HepG2 (cell line): Measurements from ENCODE around the gene PIF1. TPM values are rescaled to one million over a fixed set of nuclear protein-coding genes. Genes with fewer than 3 reads are reported as not detected.

ENCODE experiments used
- ARHGAP35 ChIP-seq: sonication (generic); formaldehyde crosslinking; IDR thresholded peaks from 2 replicates; pipeline ENCODE4 v1.9.0; 2022; ENCODE audit warnings: mild to moderate bottlenecking, inconsistent platforms, moderate library complexity, missing genetic modification reagents, borderline replicate concordance
- CHCHD3 ChIP-seq: sonication (generic); formaldehyde crosslinking; IDR thresholded peaks from 2 replicates; pipeline ENCODE4 v1.8.0; 2022; ENCODE audit warnings: mild to moderate bottlenecking, missing genetic modification reagents, moderate library complexity
- DR1 ChIP-seq: sonication (generic); formaldehyde crosslinking; IDR thresholded peaks from 2 replicates; pipeline ENCODE4 v1.8.0; 2021; ENCODE audit warnings: mild to moderate bottlenecking, missing genetic modification reagents, inconsistent platforms
- NFYB ChIP-seq: sonication (generic); formaldehyde crosslinking; IDR thresholded peaks from 2 replicates; pipeline ENCODE4 v1.4.0; 2020; ENCODE audit warnings: missing genetic modification reagents
- SRSF9 ChIP-seq: fragments of 200-400 bp; formaldehyde crosslinking; IDR thresholded peaks from 2 replicates; pipeline ENCODE4 v1.6.1; 2018; ENCODE audit warnings: borderline replicate concordance, mild to moderate bottlenecking, low read depth, low read length; ENCODE audit not compliant: insufficient read depth, poor library complexity, severe bottlenecking
- ZFY ChIP-seq: sonication (generic); formaldehyde crosslinking; IDR thresholded peaks from 2 replicates; pipeline ENCODE4 v1.4.0; 2020; ENCODE audit warnings: missing genetic modification reagents
- ZKSCAN1 ChIP-seq: fragments of 150-350 bp; IDR thresholded peaks from 2 replicates; pipeline ENCODE4 v1.6.1; 2014; ENCODE audit warnings: low read length
- ZNF143 ChIP-seq: sonication (generic); formaldehyde crosslinking; IDR thresholded peaks from 2 replicates; pipeline ENCODE4 v1.4.0; 2020; ENCODE audit warnings: missing genetic modification reagents
- ZNF441 ChIP-seq: sonication (generic); formaldehyde crosslinking; IDR thresholded peaks from 2 replicates; pipeline ENCODE4 v1.7.0; 2021; ENCODE audit warnings: missing genetic modification reagents, borderline replicate concordance
- ZNF577 ChIP-seq: sonication (generic); formaldehyde crosslinking; IDR thresholded peaks from 2 replicates; pipeline ENCODE4 v1.4.0; 2020; ENCODE audit warnings: mild to moderate bottlenecking, low read depth, missing genetic modification reagents, borderline replicate concordance
- ZNF772 ChIP-seq: sonication (generic); formaldehyde crosslinking; IDR thresholded peaks from 2 replicates; pipeline ENCODE4 v1.5.0; 2020; ENCODE audit warnings: mild to moderate bottlenecking, missing genetic modification reagents
- polyA plus RNA-seq, 8 experiments: library from polyadenylated mRNA; depleted of rRNA in 3 of 8; stranded (reverse) in 7 of 8; unstranded in 1 of 8; fragments of >200 nt; fragmentation: Illumina TruSeq in 4 of 8; extraction: Trizol in 4 of 8; gene quantifications; 2 replicates each; pipeline versions ENCODE4 v1.2.1 to v1.2.3, GENCODE V29; 2011 to 2016; ENCODE audit warnings: low read depth in 4 of 8, missing spikeins in 1 of 8, mixed read lengths in 1 of 8; ENCODE audit not compliant: insufficient read depth in 1 of 8
- total RNA-seq, 5 experiments: library from RNA; depleted of rRNA; stranded (reverse); fragments of >200 nt; fragmentation: Illumina TruSeq; extraction: Trizol; gene quantifications; 2 replicates each; pipeline ENCODE4 v1.2.3, GENCODE V29; 2016; ENCODE audit warnings: low read depth in 1 of 5
- TF ChIP-seq, protein P1 (sequence below): IDR thresholded peaks from 2 replicates; pipeline ENCODE4 v1.6.1; 2016; ENCODE audit warnings: missing biosample characterization, missing genetic modification reagents, low read depth
- TF ChIP-seq, protein P2 (sequence below): sonication (generic); formaldehyde crosslinking; IDR thresholded peaks from 2 replicates; pipeline ENCODE4 v1.5.1; 2020; ENCODE audit warnings: mild to moderate bottlenecking, missing genetic modification reagents, moderate library complexity
- TF ChIP-seq, protein P3 (sequence below): conservative IDR thresholded peaks from 2 replicates; pipeline ENCODE4 v1.6.1; 2018; ENCODE audit warnings: missing genetic modification reagents
- TF ChIP-seq, protein P4 (sequence below): sonication (generic); formaldehyde crosslinking; IDR thresholded peaks from 2 replicates; pipeline ENCODE4 v1.4.0; 2020; ENCODE audit warnings: missing genetic modification reagents
- TF ChIP-seq, protein P5 (sequence below): sonication (generic); formaldehyde crosslinking; IDR thresholded peaks from 2 replicates; pipeline ENCODE4 v1.4.0; 2020; ENCODE audit warnings: missing genetic modification reagents, borderline replicate concordance

Gene PIF1
- total and polyA plus RNA-seq, 2 of the 13 experiments (the other 11 are each of a cell fraction or from before 2014, with no cell fraction given) = 18.5 to 19.7 TPM

- no peak for TF ChIP-seq SRSF9
- no peak for TF ChIP-seq ZNF143
- peak; percentile 75 for TF ChIP-seq ZFY (CRISPR knock-in tag)
- no peak for TF ChIP-seq CHCHD3 (CRISPR knock-in tag)
- TF ChIP-seq DR1 (CRISPR knock-in tag) = no peak
- TF ChIP-seq ZNF772 = no peak
- TF ChIP-seq, protein P1, sequence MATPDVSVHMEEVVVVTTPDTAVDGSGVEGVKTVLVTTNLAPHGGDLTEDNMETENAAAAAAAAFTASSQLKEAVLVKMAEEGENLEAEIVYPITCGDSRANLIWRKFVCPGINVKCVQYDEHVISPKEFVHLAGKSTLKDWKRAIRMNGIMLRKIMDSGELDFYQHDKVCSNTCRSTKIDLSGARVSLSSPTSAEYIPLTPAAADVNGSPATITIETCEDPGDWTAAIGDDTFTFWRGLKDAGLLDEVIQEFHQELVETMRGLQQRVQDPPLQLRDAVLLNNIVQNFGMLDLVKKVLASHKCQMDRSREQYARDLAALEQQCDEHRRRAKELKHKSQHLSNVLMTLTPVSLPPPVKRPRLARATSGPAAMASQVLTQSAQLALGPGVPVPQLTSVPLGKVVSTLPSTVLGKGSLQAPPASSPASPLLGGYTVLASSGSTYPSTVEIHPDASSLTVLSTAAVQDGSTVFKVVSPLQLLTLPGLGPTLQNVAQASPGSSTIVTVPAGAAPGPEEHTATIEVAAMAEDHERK (CRISPR knock-in tag) = no peak
- TF ChIP-seq, protein P2, sequence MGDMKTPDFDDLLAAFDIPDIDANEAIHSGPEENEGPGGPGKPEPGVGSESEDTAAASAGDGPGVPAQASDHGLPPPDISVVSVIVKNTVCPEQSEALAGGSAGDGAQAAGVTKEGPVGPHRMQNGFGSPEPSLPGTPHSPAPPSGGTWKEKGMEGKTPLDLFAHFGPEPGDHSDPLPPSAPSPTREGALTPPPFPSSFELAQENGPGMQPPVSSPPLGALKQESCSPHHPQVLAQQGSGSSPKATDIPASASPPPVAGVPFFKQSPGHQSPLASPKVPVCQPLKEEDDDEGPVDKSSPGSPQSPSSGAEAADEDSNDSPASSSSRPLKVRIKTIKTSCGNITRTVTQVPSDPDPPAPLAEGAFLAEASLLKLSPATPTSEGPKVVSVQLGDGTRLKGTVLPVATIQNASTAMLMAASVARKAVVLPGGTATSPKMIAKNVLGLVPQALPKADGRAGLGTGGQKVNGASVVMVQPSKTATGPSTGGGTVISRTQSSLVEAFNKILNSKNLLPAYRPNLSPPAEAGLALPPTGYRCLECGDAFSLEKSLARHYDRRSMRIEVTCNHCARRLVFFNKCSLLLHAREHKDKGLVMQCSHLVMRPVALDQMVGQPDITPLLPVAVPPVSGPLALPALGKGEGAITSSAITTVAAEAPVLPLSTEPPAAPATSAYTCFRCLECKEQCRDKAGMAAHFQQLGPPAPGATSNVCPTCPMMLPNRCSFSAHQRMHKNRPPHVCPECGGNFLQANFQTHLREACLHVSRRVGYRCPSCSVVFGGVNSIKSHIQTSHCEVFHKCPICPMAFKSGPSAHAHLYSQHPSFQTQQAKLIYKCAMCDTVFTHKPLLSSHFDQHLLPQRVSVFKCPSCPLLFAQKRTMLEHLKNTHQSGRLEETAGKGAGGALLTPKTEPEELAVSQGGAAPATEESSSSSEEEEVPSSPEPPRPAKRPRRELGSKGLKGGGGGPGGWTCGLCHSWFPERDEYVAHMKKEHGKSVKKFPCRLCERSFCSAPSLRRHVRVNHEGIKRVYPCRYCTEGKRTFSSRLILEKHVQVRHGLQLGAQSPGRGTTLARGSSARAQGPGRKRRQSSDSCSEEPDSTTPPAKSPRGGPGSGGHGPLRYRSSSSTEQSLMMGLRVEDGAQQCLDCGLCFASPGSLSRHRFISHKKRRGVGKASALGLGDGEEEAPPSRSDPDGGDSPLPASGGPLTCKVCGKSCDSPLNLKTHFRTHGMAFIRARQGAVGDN = peak; percentile 93
- TF ChIP-seq, protein P3, sequence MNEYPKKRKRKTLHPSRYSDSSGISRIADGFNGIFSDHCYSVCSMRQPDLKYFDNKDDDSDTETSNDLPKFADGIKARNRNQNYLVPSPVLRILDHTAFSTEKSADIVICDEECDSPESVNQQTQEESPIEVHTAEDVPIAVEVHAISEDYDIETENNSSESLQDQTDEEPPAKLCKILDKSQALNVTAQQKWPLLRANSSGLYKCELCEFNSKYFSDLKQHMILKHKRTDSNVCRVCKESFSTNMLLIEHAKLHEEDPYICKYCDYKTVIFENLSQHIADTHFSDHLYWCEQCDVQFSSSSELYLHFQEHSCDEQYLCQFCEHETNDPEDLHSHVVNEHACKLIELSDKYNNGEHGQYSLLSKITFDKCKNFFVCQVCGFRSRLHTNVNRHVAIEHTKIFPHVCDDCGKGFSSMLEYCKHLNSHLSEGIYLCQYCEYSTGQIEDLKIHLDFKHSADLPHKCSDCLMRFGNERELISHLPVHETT = 0 out of 2 replicates have a peak, but pooled peaks have one; percentile 48
- no peak for TF ChIP-seq ZKSCAN1
- no peak for TF ChIP-seq ZNF577 (CRISPR knock-in tag)
- TF ChIP-seq, protein P4, sequence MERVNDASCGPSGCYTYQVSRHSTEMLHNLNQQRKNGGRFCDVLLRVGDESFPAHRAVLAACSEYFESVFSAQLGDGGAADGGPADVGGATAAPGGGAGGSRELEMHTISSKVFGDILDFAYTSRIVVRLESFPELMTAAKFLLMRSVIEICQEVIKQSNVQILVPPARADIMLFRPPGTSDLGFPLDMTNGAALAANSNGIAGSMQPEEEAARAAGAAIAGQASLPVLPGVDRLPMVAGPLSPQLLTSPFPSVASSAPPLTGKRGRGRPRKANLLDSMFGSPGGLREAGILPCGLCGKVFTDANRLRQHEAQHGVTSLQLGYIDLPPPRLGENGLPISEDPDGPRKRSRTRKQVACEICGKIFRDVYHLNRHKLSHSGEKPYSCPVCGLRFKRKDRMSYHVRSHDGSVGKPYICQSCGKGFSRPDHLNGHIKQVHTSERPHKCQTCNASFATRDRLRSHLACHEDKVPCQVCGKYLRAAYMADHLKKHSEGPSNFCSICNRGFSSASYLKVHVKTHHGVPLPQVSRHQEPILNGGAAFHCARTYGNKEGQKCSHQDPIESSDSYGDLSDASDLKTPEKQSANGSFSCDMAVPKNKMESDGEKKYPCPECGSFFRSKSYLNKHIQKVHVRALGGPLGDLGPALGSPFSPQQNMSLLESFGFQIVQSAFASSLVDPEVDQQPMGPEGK (CRISPR knock-in tag) = peak; percentile 61
- no peak for TF ChIP-seq ARHGAP35 (CRISPR knock-in tag)
- TF ChIP-seq, protein P5, sequence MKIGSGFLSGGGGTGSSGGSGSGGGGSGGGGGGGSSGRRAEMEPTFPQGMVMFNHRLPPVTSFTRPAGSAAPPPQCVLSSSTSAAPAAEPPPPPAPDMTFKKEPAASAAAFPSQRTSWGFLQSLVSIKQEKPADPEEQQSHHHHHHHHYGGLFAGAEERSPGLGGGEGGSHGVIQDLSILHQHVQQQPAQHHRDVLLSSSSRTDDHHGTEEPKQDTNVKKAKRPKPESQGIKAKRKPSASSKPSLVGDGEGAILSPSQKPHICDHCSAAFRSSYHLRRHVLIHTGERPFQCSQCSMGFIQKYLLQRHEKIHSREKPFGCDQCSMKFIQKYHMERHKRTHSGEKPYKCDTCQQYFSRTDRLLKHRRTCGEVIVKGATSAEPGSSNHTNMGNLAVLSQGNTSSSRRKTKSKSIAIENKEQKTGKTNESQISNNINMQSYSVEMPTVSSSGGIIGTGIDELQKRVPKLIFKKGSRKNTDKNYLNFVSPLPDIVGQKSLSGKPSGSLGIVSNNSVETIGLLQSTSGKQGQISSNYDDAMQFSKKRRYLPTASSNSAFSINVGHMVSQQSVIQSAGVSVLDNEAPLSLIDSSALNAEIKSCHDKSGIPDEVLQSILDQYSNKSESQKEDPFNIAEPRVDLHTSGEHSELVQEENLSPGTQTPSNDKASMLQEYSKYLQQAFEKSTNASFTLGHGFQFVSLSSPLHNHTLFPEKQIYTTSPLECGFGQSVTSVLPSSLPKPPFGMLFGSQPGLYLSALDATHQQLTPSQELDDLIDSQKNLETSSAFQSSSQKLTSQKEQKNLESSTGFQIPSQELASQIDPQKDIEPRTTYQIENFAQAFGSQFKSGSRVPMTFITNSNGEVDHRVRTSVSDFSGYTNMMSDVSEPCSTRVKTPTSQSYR (CRISPR knock-in tag) = peak; percentile 73; the same call in 1 of the 2 replicates
- TF ChIP-seq NFYB (CRISPR knock-in tag) = peak; percentile 89
- peak; percentile 51; the same call in 1 of the 2 replicates for TF ChIP-seq ZNF441 (CRISPR knock-in tag)
Measured at GRCh38 chr15:64825431-64826294, at the start of gene PIF1 (continued).
